HG03378 (cell line): Measurements from ENCODE around the gene KLC1.

Experiments used
- ATAC-seq: cut with Tn5 transposase; IDR thresholded peaks from one replicate; pipeline ENCODE4 v1.9.1; 2021; ENCODE audit warnings: mild to moderate bottlenecking, moderate library complexity; ENCODE audit not compliant: unreplicated experiment

The KLC1 gene

GRCh38 chr14:103733651-103734050, 104.6 kb downstream of the KLC1 start:
- no peak for ATAC-seq

GRCh38 chr14:103734081-103734888, 105.3 kb downstream of the KLC1 start:
- no peak for ATAC-seq

- no peak for ATAC-seq
Observed at GRCh38 chr14:103735022-103735421, 106.0 kb downstream of the KLC1 start.

- ATAC-seq = no peak
Observed at GRCh38 chr14:103735439-103735814, 106.4 kb downstream of the KLC1 start.

GRCh38 chr14:103735815-103736545, 107.0 kb downstream of the KLC1 start:
- ATAC-seq = no peak

GRCh38 chr14:103736546-103737431, 107.8 kb downstream of the KLC1 start:
- no peak for ATAC-seq

GRCh38 chr14:103737432-103738045, 108.5 kb downstream of the KLC1 start:
- ATAC-seq = no peak

GRCh38 chr14:103738166-103738565, 109.2 kb downstream of the KLC1 start:
- ATAC-seq = no peak

- ATAC-seq = no peak
Observed at GRCh38 chr14:103738701-103739451, 109.9 kb downstream of the KLC1 start.

- ATAC-seq = no peak
Observed at GRCh38 chr14:103739466-103739792, 110.4 kb downstream of the KLC1 start.

GRCh38 chr14:103739793-103740501, 110.9 kb downstream of the KLC1 start:
- no peak for ATAC-seq

GRCh38 chr14:103740991-103741689, 112.1 kb downstream of the KLC1 start:
- no peak for ATAC-seq

- ATAC-seq = no peak
Observed at GRCh38 chr14:103741876-103742275, 112.9 kb downstream of the KLC1 start.

- no peak for ATAC-seq
Observed at GRCh38 chr14:103742499-103743255, 113.7 kb downstream of the KLC1 start.

- no peak for ATAC-seq
Observed at GRCh38 chr14:103743691-103744090, 114.7 kb downstream of the KLC1 start.

- no peak for ATAC-seq
Observed at GRCh38 chr14:103744621-103745395, 115.8 kb downstream of the KLC1 start.

- no peak for ATAC-seq
Observed at GRCh38 chr14:103745424-103745823, 116.4 kb downstream of the KLC1 start.

GRCh38 chr14:103746701-103747100, 117.7 kb downstream of the KLC1 start:
- no peak for ATAC-seq
